B cell (primary cell): ENCODE results near the gene TRAF3. TPM values are rescaled to one million over a fixed set of nuclear protein-coding genes. Genes with fewer than 3 reads are reported as not detected.

Experiments used
- ATAC-seq: fragments of 200-7000 bp; cut with Tn5 transposase; one replicate; pipeline ENCODE4 v1.10.0; 2021; ENCODE audit warnings: low read depth, mild to moderate bottlenecking, moderate number of reproducible peaks, moderate library complexity
- CTCF ChIA-PET: fragments of 350-600 bp; sonication (Branson Sonifier 250); formaldehyde crosslinking; loops from one replicate; lab custom pipeline; 2021; ENCODE audit warnings: antibody characterized with exemption, inconsistent platforms; lab: Charles Lee
- POLR2A ChIA-PET: fragments of 350-600 bp; sonication (Branson Sonifier 250); formaldehyde crosslinking; loops from one replicate; lab custom pipeline; 2021; ENCODE audit warnings: antibody characterized with exemption; lab: Charles Lee
- DNase-seq: peaks from one replicate; pipeline ENCODE4 v3.0.0; 2013
- H2AFZ ChIP-seq: 2 replicates; pipeline ENCODE4 v1.6.1; 2012; ENCODE audit warnings: mild to moderate bottlenecking, low read depth, low read length; ENCODE audit not compliant: insufficient read depth, poor library complexity, severe bottlenecking
- H3K27ac ChIP-seq, 2 donors: 1 replicate in 1 of 2; 2 replicates in 1 of 2; pipeline ENCODE4 v1.5.1; 2012 to 2013; ENCODE audit warnings: low read length in 2 of 2, mild to moderate bottlenecking in 2 of 2, moderate library complexity in 1 of 2
- H3K27me3 ChIP-seq, 4 experiments: fragments of 200-600 bp in 1 of 4; sonication (generic) in 1 of 4; replicated peaks in 1 of 4; 1 replicate in 2 of 4; 2 replicates in 2 of 4; pipeline versions ENCODE4 v1.6.1 to v1.7.0; 2013 to 2016; ENCODE audit warnings: low read length in 3 of 4, mild to moderate bottlenecking in 2 of 4, mixed read lengths in 1 of 4, moderate library complexity in 1 of 4; ENCODE audit not compliant: insufficient read depth in 4 of 4, control insufficient read depth in 3 of 4; ENCODE audit errors: control extremely low read depth in 1 of 4
- H3K36me3 ChIP-seq, 2 experiments: replicated peaks in 1 of 2; 1 replicate in 1 of 2; 2 replicates in 1 of 2; pipeline versions ENCODE4 v1.6.1 to v1.7.1; 2013; ENCODE audit warnings: low read length in 1 of 2; ENCODE audit not compliant: insufficient read depth in 2 of 2, control insufficient read depth in 1 of 2; ENCODE audit errors: control extremely low read depth in 1 of 2, extremely low read depth in 1 of 2
- H3K4me1 ChIP-seq, 2 donors: fragments of 200-600 bp in 1 of 2; sonication (generic) in 1 of 2; 1 replicate in 1 of 2; 2 replicates in 1 of 2; pipeline versions ENCODE4 v1.5.1 to v1.6.1; 2013 to 2017; ENCODE audit warnings: low read length in 2 of 2; ENCODE audit not compliant: control insufficient read depth in 2 of 2, insufficient read depth in 2 of 2
- H3K4me2 ChIP-seq: replicated peaks from 2 replicates; pipeline ENCODE3; 2012; ENCODE audit warnings: mild to moderate bottlenecking, low read depth, low read length; ENCODE audit not compliant: poor library complexity, severe bottlenecking
- H3K4me3 ChIP-seq, 5 experiments: fragments of 200-600 bp in 1 of 5; sonication (generic) in 1 of 5; 1 replicate in 3 of 5; 2 replicates in 2 of 5; pipeline versions ENCODE4 v1.5.1 to v1.7.0; 2011 to 2016; ENCODE audit warnings: low read length in 4 of 5, mild to moderate bottlenecking in 4 of 5, low read depth in 2 of 5, control low read depth in 1 of 5, moderate library complexity in 1 of 5; ENCODE audit not compliant: insufficient read depth in 1 of 5; ENCODE audit errors: control extremely low read depth in 1 of 5, extremely low read depth in 1 of 5
- H3K79me2 ChIP-seq: fragments of 200-600 bp; sonication (generic); one replicate; pipeline ENCODE4 v1.6.0; 2016; ENCODE audit warnings: low read length; ENCODE audit not compliant: control insufficient read depth, insufficient read depth
- H3K9ac ChIP-seq: fragments of 200-600 bp; sonication (generic); 2 replicates; pipeline ENCODE4 v1.6.1; 2017; ENCODE audit warnings: mild to moderate bottlenecking, low read length, moderate library complexity
- H3K9me3 ChIP-seq, 3 donors: one replicate each; pipeline versions ENCODE4 v1.6.1 to v1.7.1; 2013; ENCODE audit warnings: low read length in 2 of 3; ENCODE audit not compliant: control insufficient read depth in 2 of 3, insufficient read depth in 1 of 3; ENCODE audit errors: control extremely low read depth in 1 of 3
- H4K20me1 ChIP-seq: 2 replicates; pipeline ENCODE4 v1.6.0; 2012; ENCODE audit warnings: mild to moderate bottlenecking, low read length; ENCODE audit not compliant: insufficient read depth, control insufficient read depth, poor library complexity, severe bottlenecking
- H3K27ac Mint-ChIP-seq: one replicate; pipeline ENCODE4 v1.8.0; 2021; ENCODE audit warnings: mixed read lengths
- H3K27me3 Mint-ChIP-seq: one replicate; pipeline ENCODE4 v1.8.0; 2021; ENCODE audit warnings: mixed read lengths
- H3K4me1 Mint-ChIP-seq: one replicate; pipeline ENCODE4 v1.8.0; 2021; ENCODE audit warnings: mixed read lengths
- H3K4me3 Mint-ChIP-seq: one replicate; pipeline ENCODE4 v1.8.0; 2021; ENCODE audit warnings: mixed read lengths
- H3K9me3 Mint-ChIP-seq: one replicate; pipeline ENCODE4 v1.8.0; 2022; ENCODE audit warnings: mixed read lengths; ENCODE audit not compliant: insufficient read depth
- CTCF ChIP-seq: fragments of 200-600 bp; IDR thresholded peaks from one replicate; pipeline ENCODE4 v1.8.0; 2022; ENCODE audit warnings: antibody characterized with exemption, mild to moderate bottlenecking
- EZH2 ChIP-seq: IDR thresholded peaks from 2 replicates; pipeline ENCODE4 v1.6.1; 2012; ENCODE audit warnings: borderline replicate concordance, low read depth, mild to moderate bottlenecking, moderate library complexity, low read length; ENCODE audit not compliant: insufficient read depth, poor library complexity, severe bottlenecking
- WGBS: methylation state at CpG from one replicate; pipeline ENCODE4 v1.1.5; 2013; ENCODE audit warnings: missing lambda C conversion rate; ENCODE audit not compliant: insufficient coverage; 5-methylcytosine and 5-hydroxymethylcytosine counted together
- intact Hi-C: fragments of 100-400 bp; cut with micrococcal nuclease; formaldehyde crosslinking; loops from one replicate; pipeline ENCODE4 v1.10.0; 2022
- polyA plus RNA-seq: library from polyadenylated mRNA; depleted of rRNA; stranded (reverse); fragments of >200 nt; gene quantifications from 2 replicates; pipeline ENCODE4 v1.2.3, GENCODE V29; 2012
- total RNA-seq, 2 donors: library from RNA; stranded (reverse); fragments of 120-200 nt in 1 of 2; gene quantifications; 1 replicate in 1 of 2; 2 replicates in 1 of 2; pipeline versions ENCODE4 v1.2.3 to v1.2.4, GENCODE V29; 2013 to 2022

The TRAF3 gene
- total and polyA plus RNA-seq, 2 donors (not counting 1 experiment from before 2014, with no cell fraction given): 42.8 to 89.8 TPM

GRCh38 chr14:102910442-102910841 is 133.2 kb downstream of the TRAF3 start:
- no peaks in the 10 kb centered on the region for H3K27me3 ChIP-seq
- ATAC-seq (no peak), DNase-seq (no peak)
- peaks cover 35 to 44% of the 10 kb centered on the region in 2 donors for H3K4me1 ChIP-seq
- H3K4me3 ChIP-seq: no peak overlapping the region
- H3K36me3 ChIP-seq: peaks cover 0 to 44% of the 10 kb centered on the region in 2 experiments
- H3K9ac ChIP-seq: no peak overlapping the region
- H2AFZ ChIP-seq: no peak overlapping the region
- no peak overlapping the region for H3K4me2 ChIP-seq
- Mint-ChIP-seq H3K27ac (no peak overlapping the region), H3K9me3 (no peaks in the 10 kb centered on the region), H3K4me1 (peaks cover 37% of the 10 kb centered on the region), H3K4me3 (no peak overlapping the region), H3K27me3 (no peaks in the 10 kb centered on the region)
- peaks cover 29% of the 10 kb centered on the region for H3K79me2 ChIP-seq
- ChIA-PET CTCF (no interaction called here), POLR2A (no interaction called here)
- TF ChIP-seq EZH2 (no peak), CTCF (no peak)
- H3K9me3 ChIP-seq: no peaks in the 10 kb centered on the region
- no peak overlapping the region for H3K27ac ChIP-seq
- 93% methylated on average over 19 of the region's 21 CpGs for WGBS
- H4K20me1 ChIP-seq: peaks cover 12% of the 10 kb centered on the region
- intact Hi-C loops: no loop called here

GRCh38 chr14:102911541-102911951 is 134.3 kb downstream of the TRAF3 start:
- Histone ChIP-seq H4K20me1 (peaks cover 12% of the 10 kb centered on the region), H3K4me1 (peaks cover 46 to 54% of the 10 kb centered on the region in 2 donors), H3K79me2 (peaks cover 28% of the 10 kb centered on the region), H3K36me3 (peaks cover 0 to 34% of the 10 kb centered on the region in 2 experiments), H3K27me3 (no peaks in the 10 kb centered on the region), H3K9ac (no peak overlapping the region), H3K4me2 (no peak overlapping the region), H3K27ac (no peak overlapping the region), H2AFZ (no peak overlapping the region), H3K9me3 (no peaks in the 10 kb centered on the region), H3K4me3 (no peak overlapping the region)
- ATAC-seq (no peak), DNase-seq (no peak)
- no peak overlapping the region for H3K27ac Mint-ChIP-seq
- CTCF ChIA-PET: no interaction called here
- H3K4me1 Mint-ChIP-seq: peaks cover 48% of the 10 kb centered on the region
- H3K4me3 Mint-ChIP-seq: no peak overlapping the region
- H3K9me3 Mint-ChIP-seq: no peaks in the 10 kb centered on the region
- WGBS: 95% methylated on average over 19 of the region's 19 CpGs
- POLR2A ChIA-PET: no interaction called here
- TF ChIP-seq CTCF: no peak
- no peak for TF ChIP-seq EZH2
- intact Hi-C loops: no loop called here
- H3K27me3 Mint-ChIP-seq: no peaks in the 10 kb centered on the region
